Pancreas (tissue), 10 donors: ENCODE measurements around the gene KRTAP4-2. TPM values are rescaled to one million over a fixed set of nuclear protein-coding genes. Genes with fewer than 3 reads are reported as not detected.

Experiments
- ATAC-seq, 4 donors: fragments of 200-7000 bp; cut with Tn5 transposase; one replicate each; pipeline versions ENCODE4 v1.8.0 to v1.9.1; 2020; ENCODE audit warnings: mild to moderate bottlenecking in 4 of 4, moderate library complexity in 4 of 4
- DNase-seq, 6 donors: peaks; one replicate each; pipeline ENCODE4 v3.0.0-alpha.2; 2020
- FAIRE-seq: peaks from 2 replicates; lab custom pipeline; 2012; peaks lifted over from hg19 to GRCh38; lab: Jason Lieb, UNC
- H3K27ac ChIP-seq, 4 donors: fragments of 200-600 bp; sonication (generic); 1 replicate in 3 of 4; 2 replicates in 1 of 4; pipeline versions ENCODE4 v1.5.0 to v1.8.0; 2020
- H3K27me3 ChIP-seq, 4 donors: fragments of 200-600 bp; one replicate each; pipeline ENCODE4 v1.8.0; 2021
- H3K36me3 ChIP-seq, 3 donors: fragments of 200-600 bp; sonication (generic) in 1 of 3; one replicate each; pipeline versions ENCODE4 v1.5.0 to v1.8.0; 2020 to 2021
- H3K4me1 ChIP-seq, 3 donors: fragments of 200-600 bp; one replicate each; pipeline ENCODE4 v1.8.0; 2021
- H3K4me3 ChIP-seq, 4 donors: fragments of 200-600 bp; sonication (generic) in 2 of 4; one replicate each; pipeline versions ENCODE4 v1.5.0 to v1.8.0; 2020 to 2021
- H3K9me3 ChIP-seq, 4 donors: fragments of 200-600 bp; one replicate each; pipeline ENCODE4 v1.8.0; 2021
- CTCF ChIP-seq, 4 donors: fragments of 200-600 bp; sonication (generic) in 3 of 4; IDR thresholded peaks; one replicate each; pipeline versions ENCODE4 v1.5.0 to v1.8.0; 2021; ENCODE audit warnings: antibody characterized with exemption in 4 of 4
- WGBS, 2 donors: extraction: QIAGEN DNeasy Blood & Tissue Kit; methylation state at CpG; one replicate each; pipeline ENCODE4 v1.1.7; 2013; 5-methylcytosine and 5-hydroxymethylcytosine counted together
- intact Hi-C, 3 donors: fragments of 100-400 bp; cut with DNase I; formaldehyde crosslinking; loops; one replicate each; pipeline versions ENCODE4 v1.11.1 to v1.14.2; 2022
- polyA plus RNA-seq, 2 donors: library from polyadenylated mRNA; stranded (reverse); fragments of 200-250 nt; gene quantifications; one replicate each; pipeline ENCODE4 v1.2.3, GENCODE V29; 2013
- total RNA-seq, 6 donors: library from RNA; stranded (reverse); fragmentation: NEBNext Ultra II Directional in 4 of 6; extraction: Animal tissue kit (Norgen Biotek cat#: 25700) in 4 of 6; gene quantifications; one replicate each; pipeline versions ENCODE4 v1.2.1 to v1.2.4, GENCODE V29; 2021 to 2023
- donor health status: healthy with polysubstance abuse.
- donor health status: DM: no; HTN: no; CAD: no; lungs with moderate emphysema.
- donor health status: DM: no; HTN: no; CAD: no.
- donor health status: control.
- donor health status: control.
- donor health status: Bipolar disorder and iron deficiency.
- donor health status: DM: yes; HTN: yes; CAD: no.
- donor health status: DM: no; HTN: no; CAD: no.
- donor health status: DM: no; HTN: no; CAD: no.
- donor health status: DM: yes; HTN: yes; CAD: no.

KRTAP4-2 gene
- total and polyA plus RNA-seq, 8 donors, result not detected

GRCh38 chr17:41178843-41179616 is 1.0 kb upstream of the KRTAP4-2 start:
- Histone ChIP-seq H3K36me3 (no peaks in the 10 kb centered on the region), H3K4me3 (no peak overlapping the region), H3K4me1 (no peaks in the 10 kb centered on the region), H3K27ac (no peak overlapping the region), H3K9me3 (no peaks in the 10 kb centered on the region), H3K27me3 (no peaks in the 10 kb centered on the region)
- no peak for DNase-seq
- no peak for TF ChIP-seq CTCF (IDR thresholded peaks at IDR 0.05)
- WGBS, 2 donors, result 69 to 92% methylated on average over 1 of the region's 1 CpG
- intact Hi-C loops, result no loop called here
- ATAC-seq, result no peak
- no peak for FAIRE-seq

- FAIRE-seq, result no peak
- peak in 2 of 4 donors; percentile 21 to 38 for ATAC-seq
- no peak for TF ChIP-seq CTCF (IDR thresholded peaks at IDR 0.05)
- H3K27me3 ChIP-seq, result no peaks in the 10 kb centered on the region
- H3K9me3 ChIP-seq, result no peaks in the 10 kb centered on the region
- no peaks in the 10 kb centered on the region for H3K36me3 ChIP-seq
- H3K4me3 ChIP-seq, result no peak overlapping the region
- H3K27ac ChIP-seq, result no peak overlapping the region
- intact Hi-C loops, result no loop called here
- no peaks in the 10 kb centered on the region for H3K4me1 ChIP-seq
- WGBS, 2 donors, result 89 to 92% methylated on average over 3 of the region's 3 CpGs
- no peak for DNase-seq
Observed at GRCh38 chr17:41178341-41178740, 320 bp upstream of the KRTAP4-2 start.

- H3K27me3 ChIP-seq, result no peaks in the 10 kb centered on the region
- H3K9me3 ChIP-seq, result no peaks in the 10 kb centered on the region
- peak; percentile 17 for FAIRE-seq
- no peak overlapping the region for H3K27ac ChIP-seq
- no peaks in the 10 kb centered on the region for H3K36me3 ChIP-seq
- no peak overlapping the region for H3K4me3 ChIP-seq
- 61 to 65% methylated on average over 3 of the region's 3 CpGs for WGBS, 2 donors
- no peak for ATAC-seq
- DNase-seq, result no peak
- intact Hi-C loops, result no loop called here
- TF ChIP-seq CTCF (IDR thresholded peaks at IDR 0.05), result no peak
- H3K4me1 ChIP-seq, result no peaks in the 10 kb centered on the region
Observed at GRCh38 chr17:41176744-41177387, 1.2 kb downstream of the KRTAP4-2 start.

GRCh38 chr17:41171886-41172285 is 6.1 kb downstream of the KRTAP4-2 start:
- intact Hi-C loops, result no loop called here
- no peak for TF ChIP-seq CTCF (IDR thresholded peaks at IDR 0.05)
- DNase-seq (no peak), FAIRE-seq (no peak), ATAC-seq (no peak)
- H3K4me3 ChIP-seq, result no peak overlapping the region
- no peaks in the 10 kb centered on the region for H3K27me3 ChIP-seq
- WGBS, 2 donors, result 68 to 72% methylated on average over 2 of the region's 2 CpGs
- H3K36me3 ChIP-seq, result no peaks in the 10 kb centered on the region
- H3K4me1 ChIP-seq, result no peaks in the 10 kb centered on the region
- no peak overlapping the region for H3K27ac ChIP-seq
- no peaks in the 10 kb centered on the region for H3K9me3 ChIP-seq

GRCh38 chr17:41168121-41168520 is 9.9 kb downstream of the KRTAP4-2 start, which contains the start of gene KRTAP4-3:
TSS of gene KRTAP4-3 (minus strand) at chr17:41168221. CDS start at chr17:41168172, 49 bp downstream.
- Histone ChIP-seq H3K27me3 (no peaks in the 10 kb centered on the region), H3K4me1 (no peaks in the 10 kb centered on the region), H3K27ac (no peak within 1 kb of the TSS), H3K9me3 (no peaks in the 10 kb centered on the region), H3K4me3 (no peak within 1 kb of the TSS), H3K36me3 (no peaks in the 10 kb centered on the region)
- no peak for DNase-seq
- 55 to 62% methylated on average over 1 of the region's 1 CpG for WGBS, 2 donors
- ATAC-seq, result no peak
- FAIRE-seq, result no peak
- intact Hi-C loops, result no loop called here
- no peak for TF ChIP-seq CTCF (IDR thresholded peaks at IDR 0.05)
